ENCODE results near the gene CAPN5.

Gene CAPN5

DNA sequence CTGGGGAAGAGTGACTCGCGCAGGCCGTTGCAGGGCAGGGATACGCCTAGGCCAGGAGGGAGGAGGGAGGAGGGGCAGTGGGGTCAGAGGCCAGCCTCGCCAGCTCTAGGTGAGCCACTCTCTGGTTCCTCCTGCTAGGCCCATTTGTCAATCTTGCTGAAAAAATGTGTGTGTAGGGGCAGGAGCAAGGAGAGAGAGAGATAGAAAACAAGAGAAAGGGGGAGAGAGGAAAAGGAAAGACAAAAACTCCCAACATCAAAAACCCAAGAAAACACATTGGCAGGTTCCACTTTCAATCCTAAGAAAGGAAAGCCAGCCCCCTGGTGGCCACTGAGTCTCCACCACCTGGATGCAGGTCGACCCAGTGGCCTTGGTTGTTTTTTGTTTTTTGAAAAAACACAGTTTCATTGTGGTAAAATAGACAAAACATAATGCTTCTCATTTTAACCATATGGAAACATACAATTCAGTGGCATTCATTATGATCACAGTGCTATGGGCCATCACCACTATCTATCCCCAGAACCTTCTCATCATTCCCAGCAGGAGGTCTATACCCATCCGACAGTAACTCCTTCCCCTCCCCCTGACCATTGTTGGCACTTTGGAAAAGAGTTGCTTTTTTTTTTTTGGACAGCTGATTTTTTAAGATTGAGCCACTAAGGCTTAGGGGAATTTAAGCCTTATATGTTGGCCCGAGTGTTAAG is 46.8 kb downstream of the CAPN5 start:
- no peak overlapping the region for H3K9ac ChIP-seq (ENCODE audit: low read depth in 1 of 2, low read length in 2 of 2)
- H3K4me3 ChIP-seq (ENCODE audit: low read depth in 1 of 2, low read length in 2 of 2), result no peak overlapping the region
- H3K27ac ChIP-seq (ENCODE audit: low read depth, low read length), result no peak overlapping the region
- peaks cover 15 to 27% of the 10 kb centered on the region in 2 donors for H3K4me1 ChIP-seq (ENCODE audit: control insufficient read depth in 1 of 2, insufficient read depth in 2 of 2, low read length in 2 of 2)
- H3K27me3 ChIP-seq (ENCODE audit: control insufficient read depth in 1 of 2, insufficient read depth in 2 of 2, low read length in 2 of 2), result no peaks in the 10 kb centered on the region
- H3K9me3 ChIP-seq (ENCODE audit: control insufficient read depth in 1 of 2, low read length in 2 of 2), result no peaks in the 10 kb centered on the region
- H3K36me3 ChIP-seq (ENCODE audit: control insufficient read depth in 1 of 2, insufficient read depth in 2 of 2, low read length in 2 of 2), result peaks cover 20 to 58% of the 10 kb centered on the region in 2 donors

DNA sequence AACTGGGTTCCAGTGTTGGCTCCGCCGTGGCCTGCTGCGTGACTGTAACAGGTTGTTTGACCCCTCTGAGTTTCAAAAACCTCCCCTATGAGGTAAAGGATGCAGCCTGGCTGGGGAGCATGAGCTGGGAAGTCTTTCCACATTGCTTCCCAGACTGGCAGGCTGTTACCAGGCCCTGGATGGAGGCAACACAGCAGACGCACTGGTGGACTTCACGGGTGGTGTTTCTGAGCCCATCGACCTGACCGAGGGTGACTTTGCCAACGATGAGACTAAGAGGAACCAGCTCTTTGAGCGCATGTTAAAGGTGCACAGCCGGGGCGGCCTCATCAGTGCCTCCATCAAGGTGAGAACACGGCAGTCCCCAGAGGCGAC is 47.3 kb downstream of the CAPN5 start:
- Histone ChIP-seq H3K9ac (ENCODE audit: low read depth in 1 of 2, low read length in 2 of 2) (no peak overlapping the region), H3K36me3 (ENCODE audit: control insufficient read depth in 1 of 2, insufficient read depth in 2 of 2, low read length in 2 of 2) (peaks cover 20 to 63% of the 10 kb centered on the region in 2 donors), H3K27me3 (ENCODE audit: control insufficient read depth in 1 of 2, insufficient read depth in 2 of 2, low read length in 2 of 2) (no peaks in the 10 kb centered on the region), H3K4me3 (ENCODE audit: low read depth in 1 of 2, low read length in 2 of 2) (no peak overlapping the region), H3K27ac (ENCODE audit: low read depth, low read length) (no peak overlapping the region), H3K4me1 (ENCODE audit: control insufficient read depth in 1 of 2, insufficient read depth in 2 of 2, low read length in 2 of 2) (peaks cover 15 to 27% of the 10 kb centered on the region in 2 donors), H3K9me3 (ENCODE audit: control insufficient read depth in 1 of 2, low read length in 2 of 2) (no peaks in the 10 kb centered on the region)

DNA sequence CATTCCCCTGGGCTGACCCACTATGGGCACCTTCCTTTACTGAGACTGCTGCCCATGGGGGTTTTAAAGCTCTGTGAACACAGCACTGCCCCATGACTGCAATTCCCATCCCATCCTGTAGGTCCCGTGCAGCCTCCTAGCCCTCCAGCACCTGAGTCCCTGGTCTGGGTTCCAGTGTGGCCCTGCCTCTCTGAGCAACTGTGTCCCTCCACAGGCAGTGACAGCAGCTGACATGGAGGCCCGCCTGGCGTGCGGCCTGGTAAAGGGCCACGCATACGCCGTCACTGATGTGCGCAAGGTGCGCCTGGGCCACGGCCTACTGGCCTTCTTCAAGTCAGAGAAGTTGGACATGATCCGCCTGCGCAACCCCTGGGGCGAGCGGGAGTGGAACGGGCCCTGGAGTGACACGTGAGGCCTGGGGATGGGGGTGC is 48.4 kb downstream of the CAPN5 start:
- Histone ChIP-seq H3K27ac (ENCODE audit: low read depth, low read length) (no peak overlapping the region), H3K27me3 (ENCODE audit: control insufficient read depth in 1 of 2, insufficient read depth in 2 of 2, low read length in 2 of 2) (no peaks in the 10 kb centered on the region), H3K4me3 (ENCODE audit: low read depth in 1 of 2, low read length in 2 of 2) (no peak overlapping the region), H3K9me3 (ENCODE audit: control insufficient read depth in 1 of 2, low read length in 2 of 2) (no peaks in the 10 kb centered on the region), H3K9ac (ENCODE audit: low read depth in 1 of 2, low read length in 2 of 2) (no peak overlapping the region), H3K36me3 (ENCODE audit: control insufficient read depth in 1 of 2, insufficient read depth in 2 of 2, low read length in 2 of 2) (peaks cover 23 to 74% of the 10 kb centered on the region in 2 donors), H3K4me1 (ENCODE audit: control insufficient read depth in 1 of 2, insufficient read depth in 2 of 2, low read length in 2 of 2) (peaks cover 15 to 25% of the 10 kb centered on the region in 2 donors)

DNA sequence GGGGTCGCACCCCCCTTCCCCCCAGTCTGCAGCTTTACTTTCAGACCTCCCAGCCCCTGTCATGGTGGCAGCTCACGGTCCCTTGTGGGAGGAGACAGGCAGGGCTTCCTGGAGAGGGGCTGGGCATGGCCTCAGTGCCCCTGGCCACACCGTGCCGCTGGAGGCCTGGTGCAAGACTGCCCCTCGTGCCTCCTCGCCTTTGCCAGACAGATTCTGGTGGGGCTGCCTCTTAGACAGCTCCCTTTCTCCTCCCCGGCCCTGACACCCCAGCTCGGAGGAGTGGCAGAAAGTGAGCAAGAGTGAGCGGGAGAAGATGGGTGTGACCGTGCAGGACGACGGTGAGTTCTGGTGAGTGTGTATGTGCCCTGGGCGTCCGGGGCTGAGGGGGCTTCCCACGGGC is 49.2 kb downstream of the CAPN5 start:
- Histone ChIP-seq H3K9me3 (ENCODE audit: control insufficient read depth in 1 of 2, low read length in 2 of 2) (no peaks in the 10 kb centered on the region), H3K4me1 (ENCODE audit: control insufficient read depth in 1 of 2, insufficient read depth in 2 of 2, low read length in 2 of 2) (peaks cover 13 to 18% of the 10 kb centered on the region in 2 donors), H3K27ac (ENCODE audit: low read depth, low read length) (no peak overlapping the region), H3K4me3 (ENCODE audit: low read depth in 1 of 2, low read length in 2 of 2) (no peak overlapping the region), H3K27me3 (ENCODE audit: control insufficient read depth in 1 of 2, insufficient read depth in 2 of 2, low read length in 2 of 2) (no peaks in the 10 kb centered on the region), H3K9ac (ENCODE audit: low read depth in 1 of 2, low read length in 2 of 2) (no peak overlapping the region), H3K36me3 (ENCODE audit: control insufficient read depth in 1 of 2, insufficient read depth in 2 of 2, low read length in 2 of 2) (peaks cover 31 to 81% of the 10 kb centered on the region in 2 donors)

DNA sequence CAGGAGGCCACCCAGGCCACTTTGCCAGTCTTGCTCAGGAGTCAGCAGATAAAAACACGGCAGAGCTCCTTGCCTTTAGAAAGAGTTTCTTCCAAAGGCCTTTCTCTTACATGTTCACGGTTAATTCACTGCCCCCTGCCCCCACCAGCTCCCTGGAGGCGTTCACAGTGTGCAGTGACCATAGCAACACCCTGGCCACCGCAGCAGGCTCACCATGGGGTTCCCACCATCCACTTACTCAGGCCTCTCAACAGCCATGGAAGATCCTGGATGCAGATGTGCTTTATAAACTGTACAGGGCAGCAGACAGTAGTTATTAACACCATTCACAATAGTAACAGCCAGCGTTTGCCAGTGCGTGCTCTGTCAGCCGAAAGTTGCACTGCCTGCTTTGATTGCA is 50.7 kb downstream of the CAPN5 start:
- Histone ChIP-seq H3K27me3 (ENCODE audit: control insufficient read depth in 1 of 2, insufficient read depth in 2 of 2, low read length in 2 of 2) (no peaks in the 10 kb centered on the region), H3K4me3 (ENCODE audit: low read depth in 1 of 2, low read length in 2 of 2) (no peak overlapping the region), H3K27ac (ENCODE audit: low read depth, low read length) (no peak overlapping the region), H3K36me3 (ENCODE audit: control insufficient read depth in 1 of 2, insufficient read depth in 2 of 2, low read length in 2 of 2) (peaks cover 46 to 89% of the 10 kb centered on the region in 2 donors), H3K9me3 (ENCODE audit: control insufficient read depth in 1 of 2, low read length in 2 of 2) (no peaks in the 10 kb centered on the region), H3K4me1 (ENCODE audit: control insufficient read depth in 1 of 2, insufficient read depth in 2 of 2, low read length in 2 of 2) (peaks cover 8 to 9% of the 10 kb centered on the region in 2 donors), H3K9ac (ENCODE audit: low read depth in 1 of 2, low read length in 2 of 2) (no peak overlapping the region)

DNA sequence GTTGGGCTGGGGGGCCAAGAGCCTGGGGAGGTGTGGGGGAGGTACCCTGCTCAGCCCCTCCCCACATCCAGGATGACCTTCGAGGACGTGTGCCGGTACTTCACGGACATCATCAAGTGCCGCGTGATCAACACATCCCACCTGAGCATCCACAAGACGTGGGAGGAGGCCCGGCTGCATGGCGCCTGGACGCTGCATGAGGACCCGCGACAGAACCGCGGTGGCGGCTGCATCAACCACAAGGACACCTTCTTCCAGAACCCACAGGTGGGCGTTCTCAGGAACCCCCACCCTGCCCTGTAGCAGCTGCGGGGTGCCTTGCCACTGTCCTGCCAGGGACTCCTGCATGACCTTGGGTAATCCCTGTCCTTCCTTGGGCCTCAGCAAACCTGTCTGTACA is 51.3 kb downstream of the CAPN5 start:
- no peak overlapping the region for H3K9ac ChIP-seq (ENCODE audit: low read depth in 1 of 2, low read length in 2 of 2)
- H3K27me3 ChIP-seq (ENCODE audit: control insufficient read depth in 1 of 2, insufficient read depth in 2 of 2, low read length in 2 of 2), result no peaks in the 10 kb centered on the region
- no peak overlapping the region for H3K27ac ChIP-seq (ENCODE audit: low read depth, low read length)
- peaks cover 49 to 92% of the 10 kb centered on the region in 2 donors for H3K36me3 ChIP-seq (ENCODE audit: control insufficient read depth in 1 of 2, insufficient read depth in 2 of 2, low read length in 2 of 2)
- H3K9me3 ChIP-seq (ENCODE audit: control insufficient read depth in 1 of 2, low read length in 2 of 2), result no peaks in the 10 kb centered on the region
- no peak overlapping the region for H3K4me3 ChIP-seq (ENCODE audit: low read depth in 1 of 2, low read length in 2 of 2)
- H3K4me1 ChIP-seq (ENCODE audit: control insufficient read depth in 1 of 2, insufficient read depth in 2 of 2, low read length in 2 of 2), result peaks cover 2 to 3% of the 10 kb centered on the region in 2 donors

DNA sequence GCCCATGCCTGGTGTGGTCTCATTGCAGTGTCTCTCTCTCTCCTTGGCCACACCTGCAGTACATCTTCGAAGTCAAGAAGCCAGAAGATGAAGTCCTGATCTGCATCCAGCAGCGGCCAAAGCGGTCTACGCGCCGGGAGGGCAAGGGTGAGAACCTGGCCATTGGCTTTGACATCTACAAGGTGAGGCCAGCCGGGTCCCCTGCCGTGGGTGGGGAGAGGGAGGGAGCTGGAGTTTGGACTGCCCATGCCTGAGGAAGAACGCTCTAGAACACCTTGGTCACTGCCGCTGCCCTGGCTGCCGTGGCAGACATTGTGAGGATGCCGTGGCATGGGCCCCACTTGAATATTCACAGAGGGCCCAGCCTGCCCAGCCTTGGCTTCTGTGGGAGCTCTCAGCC is 52.2 kb downstream of the CAPN5 start:
- Histone ChIP-seq H3K36me3 (ENCODE audit: control insufficient read depth in 1 of 2, insufficient read depth in 2 of 2, low read length in 2 of 2) (peaks cover 47 to 97% of the 10 kb centered on the region in 2 donors), H3K9ac (ENCODE audit: low read depth in 1 of 2, low read length in 2 of 2) (no peak overlapping the region)

DNA sequence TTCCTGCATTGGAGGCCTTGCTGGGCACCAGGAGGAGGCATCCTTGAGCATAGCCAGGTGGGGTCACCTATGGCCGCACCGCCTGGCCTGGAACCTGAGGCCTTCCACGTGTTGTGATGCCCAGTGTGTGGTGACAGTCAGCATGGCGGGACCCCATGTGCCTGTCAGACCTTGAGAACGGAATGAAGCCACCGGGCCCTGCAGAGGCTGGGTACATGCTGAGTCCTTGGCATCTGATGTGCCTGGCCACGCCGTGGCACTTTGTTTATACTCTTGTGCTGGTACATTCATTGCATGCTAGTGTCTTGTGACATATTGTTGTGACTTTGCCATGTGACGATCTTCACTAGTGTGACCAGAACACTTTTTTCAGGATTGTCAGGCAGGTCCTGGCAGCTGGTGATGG is 52.8 kb downstream of the CAPN5 start:
- H3K36me3 ChIP-seq (ENCODE audit: control insufficient read depth in 1 of 2, insufficient read depth in 2 of 2, low read length in 2 of 2), result peaks cover 48 to 97% of the 10 kb centered on the region in 2 donors
- H3K4me1 ChIP-seq (ENCODE audit: control insufficient read depth in 1 of 2, insufficient read depth in 2 of 2, low read length in 2 of 2), result no peaks in the 10 kb centered on the region
- no peaks in the 10 kb centered on the region for H3K27me3 ChIP-seq (ENCODE audit: control insufficient read depth in 1 of 2, insufficient read depth in 2 of 2, low read length in 2 of 2)
- no peak overlapping the region for H3K9ac ChIP-seq (ENCODE audit: low read depth in 1 of 2, low read length in 2 of 2)
- H3K4me3 ChIP-seq (ENCODE audit: low read depth in 1 of 2, low read length in 2 of 2), result no peak overlapping the region
- H3K27ac ChIP-seq (ENCODE audit: low read depth, low read length), result no peak overlapping the region
- H3K9me3 ChIP-seq (ENCODE audit: control insufficient read depth in 1 of 2, low read length in 2 of 2), result no peaks in the 10 kb centered on the region

More for the DNA sequence above, 52.2 kb downstream of the CAPN5 start:
- Histone ChIP-seq H3K27me3 (ENCODE audit: control insufficient read depth in 1 of 2, insufficient read depth in 2 of 2, low read length in 2 of 2) (no peaks in the 10 kb centered on the region), H3K27ac (ENCODE audit: low read depth, low read length) (no peak overlapping the region), H3K4me3 (ENCODE audit: low read depth in 1 of 2, low read length in 2 of 2) (no peak overlapping the region), H3K4me1 (ENCODE audit: control insufficient read depth in 1 of 2, insufficient read depth in 2 of 2, low read length in 2 of 2) (no peaks in the 10 kb centered on the region), H3K9me3 (ENCODE audit: control insufficient read depth in 1 of 2, low read length in 2 of 2) (no peaks in the 10 kb centered on the region)

DNA sequence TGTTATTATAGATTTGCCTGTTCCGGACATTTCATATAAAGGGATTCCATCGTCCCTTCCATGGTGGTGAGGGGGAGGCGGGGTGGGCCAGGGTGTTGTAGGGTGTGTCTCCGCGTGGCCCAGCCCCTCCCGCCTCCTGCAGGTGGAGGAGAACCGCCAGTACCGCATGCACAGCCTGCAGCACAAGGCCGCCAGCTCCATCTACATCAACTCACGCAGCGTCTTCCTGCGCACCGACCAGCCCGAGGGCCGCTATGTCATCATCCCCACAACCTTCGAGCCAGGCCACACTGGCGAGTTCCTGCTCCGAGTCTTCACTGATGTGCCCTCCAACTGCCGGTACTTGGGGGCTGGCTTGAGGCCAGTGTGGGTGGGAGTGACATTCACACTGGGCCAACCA is 53.8 kb downstream of the CAPN5 start:
- no peak overlapping the region for H3K27ac ChIP-seq (ENCODE audit: low read depth, low read length)
- H3K36me3 ChIP-seq (ENCODE audit: control insufficient read depth in 1 of 2, insufficient read depth in 2 of 2, low read length in 2 of 2), result peaks cover 44 to 93% of the 10 kb centered on the region in 2 donors
- H3K27me3 ChIP-seq (ENCODE audit: control insufficient read depth in 1 of 2, insufficient read depth in 2 of 2, low read length in 2 of 2), result no peaks in the 10 kb centered on the region
- no peak overlapping the region for H3K9ac ChIP-seq (ENCODE audit: low read depth in 1 of 2, low read length in 2 of 2)
- H3K4me3 ChIP-seq (ENCODE audit: low read depth in 1 of 2, low read length in 2 of 2), result no peak overlapping the region
- no peaks in the 10 kb centered on the region for H3K9me3 ChIP-seq (ENCODE audit: control insufficient read depth in 1 of 2, low read length in 2 of 2)
- no peaks in the 10 kb centered on the region for H3K4me1 ChIP-seq (ENCODE audit: control insufficient read depth in 1 of 2, insufficient read depth in 2 of 2, low read length in 2 of 2)

DNA sequence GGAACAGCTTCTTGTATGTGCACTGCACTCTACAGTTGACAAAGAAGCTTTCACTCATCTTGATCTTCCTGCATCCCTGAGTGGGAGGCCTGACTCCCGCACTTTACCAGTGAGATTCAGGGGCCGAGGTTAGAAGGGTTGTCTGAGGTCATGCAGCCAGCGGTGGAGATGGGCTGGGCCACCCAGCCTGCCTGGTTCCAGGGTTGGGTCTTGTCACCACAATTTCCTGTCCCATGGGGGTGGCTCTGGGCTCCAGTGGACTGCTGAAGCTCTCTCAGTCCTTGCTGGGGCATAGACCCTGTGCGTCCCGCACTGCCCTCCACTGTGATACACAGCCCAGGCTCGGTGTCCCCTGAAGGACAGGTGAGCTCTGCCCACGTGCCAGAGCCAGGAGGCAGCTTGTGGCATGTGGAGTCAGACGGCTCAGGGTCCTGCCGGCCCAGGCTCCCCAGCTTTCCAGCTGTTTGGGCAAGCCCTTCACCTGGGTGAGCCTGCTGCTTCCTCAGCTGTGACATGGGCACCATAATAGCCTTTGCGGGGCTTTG is 54.4 kb downstream of the CAPN5 start:
- Histone ChIP-seq H3K4me1 (ENCODE audit: control insufficient read depth in 1 of 2, insufficient read depth in 2 of 2, low read length in 2 of 2) (no peaks in the 10 kb centered on the region), H3K9ac (ENCODE audit: low read depth in 1 of 2, low read length in 2 of 2) (no peak overlapping the region), H3K27ac (ENCODE audit: low read depth, low read length) (no peak overlapping the region), H3K9me3 (ENCODE audit: control insufficient read depth in 1 of 2, low read length in 2 of 2) (no peaks in the 10 kb centered on the region), H3K4me3 (ENCODE audit: low read depth in 1 of 2, low read length in 2 of 2) (no peak overlapping the region), H3K36me3 (ENCODE audit: control insufficient read depth in 1 of 2, insufficient read depth in 2 of 2, low read length in 2 of 2) (peaks cover 41 to 87% of the 10 kb centered on the region in 2 donors), H3K27me3 (ENCODE audit: control insufficient read depth in 1 of 2, insufficient read depth in 2 of 2, low read length in 2 of 2) (no peaks in the 10 kb centered on the region)
